A549 (cell line): ENCODE measurements around the gene COX4I1. TPM values are rescaled to one million over a fixed set of nuclear protein-coding genes. Genes with fewer than 3 reads are reported as not detected.

Source experiments
- ATAC-seq, 2 experiments: fragments of 200-7000 bp in 1 of 2; fragments of >200 bp in 1 of 2; cut with Nextera tagmentation in 1 of 2; cut with Tn5 transposase in 1 of 2; 3 replicates each; pipeline versions ENCODE4 v1.8.0 to v1.9.1; 2018 to 2020; ENCODE audit warnings: mild to moderate bottlenecking in 1 of 2, moderate library complexity in 1 of 2
- CTCF ChIA-PET: fragments of 300-600 bp; sonication (Branson Sonifier 250); formaldehyde crosslinking; extraction: SDS; loops from one replicate; lab custom pipeline; 2021; ENCODE audit warnings: antibody characterized with exemption, inconsistent platforms; lab: Yijun Ruan, JAX
- POLR2A ChIA-PET: fragments of 350-600 bp; formaldehyde crosslinking; extraction: SDS; loops from one replicate; lab custom pipeline; 2021; ENCODE audit warnings: antibody characterized with exemption, inconsistent platforms; lab: Yijun Ruan, JAX
- DNase-seq, 2 experiments: peaks; one replicate each; pipeline versions ENCODE4 v3.0.0 to v3.0.0-alpha.2; 2011 to 2016; ENCODE audit warnings: low read depth in 1 of 2, low spot score in 1 of 2
- FAIRE-seq: peaks from 2 replicates; lab custom pipeline; 2011; peaks lifted over from hg19 to GRCh38; lab: Jason Lieb, UNC
- H3K27ac ChIP-seq, 2 experiments: fragments of >200 bp; sonication (Bioruptor Twin); formaldehyde crosslinking; 3 replicates each; pipeline ENCODE4 v1.5.1; 2016 to 2017
- H3K4me1 ChIP-seq: fragments of >200 bp; sonication (Bioruptor Twin); formaldehyde crosslinking; 3 replicates; pipeline ENCODE4 v1.6.1; 2016
- H3K4me2 ChIP-seq: fragments of >200 bp; sonication (Bioruptor Twin); formaldehyde crosslinking; 3 replicates; pipeline ENCODE4 v1.6.1; 2016
- H3K4me3 ChIP-seq: fragments of >200 bp; sonication (Bioruptor Twin); formaldehyde crosslinking; 3 replicates; pipeline ENCODE4 v1.5.1; 2016
- H3K9me3 ChIP-seq: fragments of >200 bp; sonication (Bioruptor Twin); formaldehyde crosslinking; 3 replicates; pipeline ENCODE4 v1.6.1; 2016
- CEBPB ChIP-seq, 2 experiments: fragments of >200 bp in 1 of 2; sonication (Bioruptor Twin) in 1 of 2; formaldehyde crosslinking in 1 of 2; IDR thresholded peaks; 2 replicates each; pipeline ENCODE4 v1.6.1; 2012 to 2016
- CHD2 ChIP-seq: fragments of 150-350 bp; IDR thresholded peaks from 2 replicates; pipeline ENCODE4 v1.6.1; 2014; ENCODE audit warnings: low read length; ENCODE audit not compliant: partially characterized antibody
- EHMT2 ChIP-seq: fragments of 200-600 bp; sonication (generic); IDR thresholded peaks from 2 replicates; pipeline ENCODE4 v1.6.1; 2016; ENCODE audit warnings: antibody characterized with exemption, low read depth, mild to moderate bottlenecking, moderate library complexity
- FOXS1 ChIP-seq: fragments of 250-450 bp; sonication (Bioruptor Pico); IDR thresholded peaks from 2 replicates; pipeline ENCODE4 v1.5.0; 2020; ENCODE audit warnings: mild to moderate bottlenecking, moderate library complexity
- HDAC2 ChIP-seq: fragments of 200-600 bp; sonication (generic); IDR thresholded peaks from 2 replicates; pipeline ENCODE4 v1.6.1; 2016
- HEYL ChIP-seq: fragments of 250-450 bp; sonication (Bioruptor Pico); IDR thresholded peaks from 2 replicates; pipeline ENCODE4 v1.8.0; 2021; ENCODE audit warnings: mild to moderate bottlenecking, moderate library complexity
- HOXB13 ChIP-seq: fragments of 250-450 bp; sonication (Bioruptor Pico); IDR thresholded peaks from 2 replicates; pipeline ENCODE4 v1.5.0; 2020; ENCODE audit warnings: low read depth, mild to moderate bottlenecking, moderate library complexity
- JUNB ChIP-seq: fragments of >200 bp; sonication (Bioruptor Twin); formaldehyde crosslinking; IDR thresholded peaks from 2 replicates; pipeline ENCODE4 v1.6.1; 2016
- KDM1A ChIP-seq: fragments of 200-600 bp; sonication (generic); IDR thresholded peaks from 2 replicates; pipeline ENCODE4 v1.6.1; 2016; ENCODE audit warnings: low read depth, mild to moderate bottlenecking
- MAFK ChIP-seq: fragments of 450-650 bp; IDR thresholded peaks from 2 replicates; pipeline ENCODE4 v1.6.1; 2014; ENCODE audit not compliant: partially characterized antibody
- MYC ChIP-seq: IDR thresholded peaks from 2 replicates; pipeline ENCODE4 v1.6.1; 2012; ENCODE audit warnings: mild to moderate bottlenecking, inconsistent platforms, low read length, improper control_type of control experiment, borderline replicate concordance
- NFE2L2 ChIP-seq: fragments of 150-350 bp; conservative IDR thresholded peaks from 2 replicates; pipeline ENCODE4 v1.6.1; 2014; ENCODE audit warnings: low read length
- NPAS2 ChIP-seq: fragments of 250-450 bp; sonication (Bioruptor Pico); IDR thresholded peaks from 2 replicates; pipeline ENCODE4 v1.8.0; 2022; ENCODE audit warnings: mild to moderate bottlenecking, moderate library complexity, borderline replicate concordance
- NR3C1 ChIP-seq: fragments of >200 bp; sonication (Bioruptor Twin); formaldehyde crosslinking; IDR thresholded peaks from 3 replicates; pipeline ENCODE4 v1.6.1; 2017
- RARB ChIP-seq: fragments of 250-450 bp; sonication (Bioruptor Pico); IDR thresholded peaks from 2 replicates; pipeline ENCODE4 v1.8.0; 2021; ENCODE audit warnings: mild to moderate bottlenecking, moderate library complexity
- RCOR1 ChIP-seq: fragments of 150-350 bp; IDR thresholded peaks from 2 replicates; pipeline ENCODE4 v1.6.1; 2014; ENCODE audit warnings: antibody characterized with exemption, low read length, low read depth
- RFX5 ChIP-seq: fragments of 450-650 bp; IDR thresholded peaks from 2 replicates; pipeline ENCODE4 v1.7.1; 2014; ENCODE audit warnings: antibody characterized with exemption, mild to moderate bottlenecking, moderate library complexity
- RNF2 ChIP-seq: fragments of 200-600 bp; sonication (generic); IDR thresholded peaks from 2 replicates; pipeline ENCODE4 v1.6.1; 2016; ENCODE audit warnings: low read depth, mild to moderate bottlenecking, antibody characterized with exemption, moderate library complexity, borderline replicate concordance
- TFCP2L1 ChIP-seq: fragments of 250-450 bp; sonication (Bioruptor Pico); IDR thresholded peaks from 2 replicates; pipeline ENCODE4 v1.5.0; 2021; ENCODE audit warnings: mild to moderate bottlenecking
- ZC3H11A ChIP-seq: fragments of 450-650 bp; IDR thresholded peaks from 2 replicates; pipeline ENCODE4 v1.6.1; 2014; ENCODE audit warnings: antibody characterized with exemption, mild to moderate bottlenecking
- ZNF302 ChIP-seq: fragments of 250-450 bp; sonication (Bioruptor Pico); IDR thresholded peaks from 2 replicates; pipeline ENCODE4 v1.9.0; 2021; ENCODE audit warnings: inconsistent platforms, mild to moderate bottlenecking, moderate library complexity
- whole genome bisulfite sequencing: methylation state at CpG from one replicate; pipeline ENCODE4 v1.1.6; 2017; ENCODE audit errors: missing lambda C conversion rate; 5-methylcytosine and 5-hydroxymethylcytosine counted together
- polyA plus RNA-seq, 4 experiments: library from polyadenylated mRNA; depleted of rRNA in 3 of 4; stranded (reverse); fragments of >200 nt; fragmentation: RNase III in 1 of 4; extraction: RNeasy Plus Mini Kit Qiagen cat#74134 plus additional on column Dnase treatment in 1 of 4; gene quantifications; 2 replicates in 3 of 4; 3 replicates in 1 of 4; pipeline ENCODE4 v1.2.3, GENCODE V29; 2011 to 2017
- TF ChIP-seq, protein P1 (sequence below): IDR thresholded peaks from 2 replicates; pipeline ENCODE4 v1.6.1; 2012
- TF ChIP-seq, protein P2 (sequence below): fragments of >200 bp; sonication (Bioruptor Twin); formaldehyde crosslinking; IDR thresholded peaks from 2 replicates; pipeline ENCODE4 v1.6.1; 2016

Gene COX4I1
- polyA plus RNA-seq, 2 of the 4 experiments (the other 2 are of a cell fraction) = 783 to 929 TPM

- ChIA-PET POLR2A (no interaction called here), CTCF (interaction anchor here (1.0 to 5.4 kb wide), 4 partner anchors 27 to 168 kb away, joined by 3 to 27 read pairs (median 6); no protein-coding TSS in a partner anchor)
- Histone ChIP-seq H3K9me3 (no peaks in the 10 kb centered on the region), H3K4me3 (no peak overlapping the region), H3K4me1 (no peaks in the 10 kb centered on the region), H3K27ac (no peak overlapping the region), H3K4me2 (0 out of 3 replicates have a peak overlapping the region, but pooled peaks have one; percentile 22)
- ATAC-seq (peak in 1 of 2 experiments; percentile 48; a peak in 3 of 6 replicates), DNase-seq (no peak), FAIRE-seq (no peak)
- 61% methylated on average over 38 of the region's 39 CpGs for WGBS
- TF ChIP-seq TFCP2L1 (CRISPR knock-in tag) = no peak
- TF ChIP-seq MAFK = peak; percentile 61
These were observed 48.4 kb downstream of the COX4I1 start for GRCh38 chr16:85847681-85848601.

DNA sequence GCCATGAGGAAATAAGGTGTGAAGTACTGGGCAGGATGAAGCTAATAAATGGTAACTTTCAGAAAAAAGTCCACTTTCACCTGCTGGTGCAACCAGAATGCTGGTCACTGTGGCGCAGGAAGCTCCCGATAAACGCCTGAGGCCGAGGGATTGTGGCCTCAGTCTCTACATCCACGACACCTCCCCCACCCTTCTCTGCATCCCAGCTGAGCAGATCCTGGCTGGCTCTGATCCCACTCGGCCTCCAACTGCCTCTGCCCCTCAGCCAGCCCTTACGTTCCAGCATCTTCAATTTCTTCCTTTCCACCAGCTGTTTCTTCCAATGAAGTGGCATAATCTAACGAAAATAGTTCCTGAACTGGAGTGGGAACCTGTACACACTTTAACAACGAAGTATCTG lies 49.5 kb downstream of the COX4I1 start:
- no peak overlapping the region for H3K27ac ChIP-seq
- no peak for ATAC-seq

DNA sequence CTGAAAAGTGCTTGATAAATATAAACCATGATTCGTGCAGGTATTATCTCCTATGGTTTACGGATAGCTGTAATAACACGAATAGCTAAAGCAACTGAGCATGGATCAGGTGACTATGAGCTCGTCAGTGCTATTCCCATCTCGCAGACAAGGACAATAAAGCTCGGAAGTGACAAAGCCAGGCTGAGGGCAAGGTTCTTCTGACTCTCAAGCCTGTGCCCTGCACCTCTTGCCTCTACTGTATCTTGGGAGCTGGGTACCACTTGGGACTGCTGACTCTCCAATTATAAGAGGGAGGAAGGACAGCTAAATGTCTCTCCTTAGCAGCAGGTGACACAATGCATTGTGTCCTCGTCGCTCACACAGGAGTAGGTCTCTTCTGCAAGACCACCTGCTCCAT lies 49.9 kb downstream of the COX4I1 start:
- H3K9me3 ChIP-seq = no peaks in the 10 kb centered on the region
- H3K4me1 ChIP-seq = no peaks in the 10 kb centered on the region
- H3K27ac ChIP-seq = no peak overlapping the region
- CTCF ChIA-PET = interaction anchor here (0.7 to 5.4 kb wide), 6 partner anchors 15 to 167 kb away, joined by 3 to 27 read pairs (median 4); no protein-coding TSS in a partner anchor
- DNase-seq = no peak
- no peak overlapping the region for H3K4me2 ChIP-seq
- no peak for TF ChIP-seq FOXS1
- no peak for TF ChIP-seq MAFK
- TF ChIP-seq TFCP2L1 (CRISPR knock-in tag) = no peak
- TF ChIP-seq CHD2 = no peak
- TF ChIP-seq NR3C1 = no peak
- TF ChIP-seq CEBPB (IDR thresholded peaks at IDR 0.05) = no peak
- TF ChIP-seq NFE2L2 = no peak
- no peak for TF ChIP-seq RARB (CRISPR knock-in tag)
- FAIRE-seq = no peak
- no peak for ATAC-seq
- POLR2A ChIA-PET = no interaction called here
- no peak overlapping the region for H3K4me3 ChIP-seq
- 64% methylated on average over 8 of the region's 8 CpGs for WGBS

More for the DNA sequence above, 49.5 kb downstream of the COX4I1 start:
- no peaks in the 10 kb centered on the region for H3K4me1 ChIP-seq
- DNase-seq (no peak), FAIRE-seq (no peak)
- ChIA-PET POLR2A (no interaction called here), CTCF (interaction anchor here (0.7 to 5.4 kb wide), 6 partner anchors 14 to 167 kb away, joined by 3 to 27 read pairs (median 4); no protein-coding TSS in a partner anchor)
- 48% methylated on average over 9 of the region's 9 CpGs for WGBS
- H3K9me3 ChIP-seq = no peaks in the 10 kb centered on the region
- no peak overlapping the region for H3K4me2 ChIP-seq
- TF ChIP-seq HEYL (no peak), RFX5 (no peak), MYC (no peak), NFE2L2 (no peak), CHD2 (no peak), NPAS2 (CRISPR knock-in tag) (no peak), HDAC2 (no peak), JUNB (no peak), RCOR1 (no peak), EHMT2 (no peak), RNF2 (no peak), ZC3H11A (no peak), KDM1A (no peak), HOXB13 (CRISPR knock-in tag) (no peak), ZNF302 (no peak)
- TF ChIP-seq, protein P1, sequence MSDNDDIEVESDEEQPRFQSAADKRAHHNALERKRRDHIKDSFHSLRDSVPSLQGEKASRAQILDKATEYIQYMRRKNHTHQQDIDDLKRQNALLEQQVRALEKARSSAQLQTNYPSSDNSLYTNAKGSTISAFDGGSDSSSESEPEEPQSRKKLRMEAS = no peak
- TF ChIP-seq, protein P2, sequence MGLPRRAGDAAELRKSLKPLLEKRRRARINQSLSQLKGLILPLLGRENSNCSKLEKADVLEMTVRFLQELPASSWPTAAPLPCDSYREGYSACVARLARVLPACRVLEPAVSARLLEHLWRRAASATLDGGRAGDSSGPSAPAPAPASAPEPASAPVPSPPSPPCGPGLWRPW = no peak
- no peak overlapping the region for H3K4me3 ChIP-seq
